Measurements from ENCODE around the gene SP5.
"Not testable (repeated sequence)": the region's sequence is repeated elsewhere in the genome, so short reads cannot be mapped to it uniquely, and the experiment has no call there.

The SP5 gene

GRCh38 chr2:170721678-170722077 is 6.5 kb downstream of the SP5 start:
- H3K4me3 ChIP-seq (ENCODE audit: control insufficient read depth, low read depth, low read length), result no peak overlapping the region
- TF ChIP-seq CTCF (conservative IDR thresholded peaks at IDR 0.05; ENCODE audit: control insufficient read depth, insufficient read depth, low read depth, low read length), result no peak
- no peak for DNase-seq (ENCODE audit: low read depth)

GRCh38 chr2:170722301-170722700 is 7.2 kb downstream of the SP5 start:
- no peak overlapping the region for H3K4me3 ChIP-seq (ENCODE audit: control insufficient read depth, low read depth, low read length)
- DNase-seq (ENCODE audit: low read depth), result no peak
- TF ChIP-seq CTCF (conservative IDR thresholded peaks at IDR 0.05; ENCODE audit: control insufficient read depth, insufficient read depth, low read depth, low read length), result no peak

GRCh38 chr2:170723446-170723958 is 8.4 kb downstream of the SP5 start:
- no peak for DNase-seq (ENCODE audit: low read depth)
- no peak overlapping the region for H3K4me3 ChIP-seq (ENCODE audit: control insufficient read depth, low read depth, low read length)
- no peak for TF ChIP-seq CTCF (conservative IDR thresholded peaks at IDR 0.05; ENCODE audit: control insufficient read depth, insufficient read depth, low read depth, low read length)

- TF ChIP-seq CTCF (conservative IDR thresholded peaks at IDR 0.05; ENCODE audit: control insufficient read depth, insufficient read depth, low read depth, low read length), result no peak
- H3K4me3 ChIP-seq (ENCODE audit: control insufficient read depth, low read depth, low read length), result no peak overlapping the region
- no peak for DNase-seq (ENCODE audit: low read depth)
Observed at GRCh38 chr2:170733798-170734600, 18.9 kb downstream of the SP5 start.

- H3K4me3 ChIP-seq (ENCODE audit: control insufficient read depth, low read depth, low read length); DNase-seq (ENCODE audit: low read depth): not testable (repeated sequence)
Observed at GRCh38 chr2:170734601-170735000, 19.5 kb downstream of the SP5 start.

- no peak for TF ChIP-seq CTCF (conservative IDR thresholded peaks at IDR 0.05; ENCODE audit: control insufficient read depth, insufficient read depth, low read depth, low read length)
- no peak for DNase-seq (ENCODE audit: low read depth)
- H3K4me3 ChIP-seq (ENCODE audit: control insufficient read depth, low read depth, low read length), result no peak overlapping the region
Observed at GRCh38 chr2:170736628-170737027, 21.5 kb downstream of the SP5 start.

- no peak overlapping the region for H3K4me3 ChIP-seq (ENCODE audit: control insufficient read depth, low read depth, low read length)
- DNase-seq (ENCODE audit: low read depth), result no peak
- no peak for TF ChIP-seq CTCF (conservative IDR thresholded peaks at IDR 0.05; ENCODE audit: control insufficient read depth, insufficient read depth, low read depth, low read length)
Observed at GRCh38 chr2:170737406-170737805, 22.3 kb downstream of the SP5 start.

Data from fibroblast of mammary gland (primary cell).